ENCODE results near the gene ASAH2. TPM values are rescaled to one million over a fixed set of nuclear protein-coding genes. Genes with fewer than 3 reads are reported as not detected.

Gene ASAH2
- polyA plus RNA-seq (2011; rRNA removed) (0.32 and 2.5 TPM in 2 replicates), polyA minus RNA-seq (2011; rRNA and poly(A)+ RNA removed) (1.6 and 2.8 TPM in 2 replicates)

GRCh38 chr10:50251394-50251793 is at the start of gene ASAH2:
Gene ASAH2, minus strand, starts transcription at chr10:50251516. Its CDS starts 2,906 bp downstream, at chr10:50248610.
- no peak for DNase-seq (ENCODE audit: low read depth)
- Histone ChIP-seq H3K36me3 (ENCODE audit: control insufficient read depth, insufficient read depth, low read length) (no peaks in the 10 kb centered on the region), H3K27me3 (ENCODE audit: control insufficient read depth, insufficient read depth, low read length) (peaks cover 12% of the 10 kb centered on the region), H3K4me3 (ENCODE audit: low read depth, low read length) (no peak within 1 kb of the TSS)
- ChIA-PET CTCF (interaction anchor here (1.1 to 1.5 kb wide), 2 partner anchors 8 to 28 kb away, joined by 3 read pairs; no protein-coding TSS in a partner anchor), POLR2A (no interaction called here)
- TF ChIP-seq CTCF (IDR thresholded peaks at IDR 0.05; ENCODE audit: insufficient read depth, low read depth, low read length) = no peak

DNA sequence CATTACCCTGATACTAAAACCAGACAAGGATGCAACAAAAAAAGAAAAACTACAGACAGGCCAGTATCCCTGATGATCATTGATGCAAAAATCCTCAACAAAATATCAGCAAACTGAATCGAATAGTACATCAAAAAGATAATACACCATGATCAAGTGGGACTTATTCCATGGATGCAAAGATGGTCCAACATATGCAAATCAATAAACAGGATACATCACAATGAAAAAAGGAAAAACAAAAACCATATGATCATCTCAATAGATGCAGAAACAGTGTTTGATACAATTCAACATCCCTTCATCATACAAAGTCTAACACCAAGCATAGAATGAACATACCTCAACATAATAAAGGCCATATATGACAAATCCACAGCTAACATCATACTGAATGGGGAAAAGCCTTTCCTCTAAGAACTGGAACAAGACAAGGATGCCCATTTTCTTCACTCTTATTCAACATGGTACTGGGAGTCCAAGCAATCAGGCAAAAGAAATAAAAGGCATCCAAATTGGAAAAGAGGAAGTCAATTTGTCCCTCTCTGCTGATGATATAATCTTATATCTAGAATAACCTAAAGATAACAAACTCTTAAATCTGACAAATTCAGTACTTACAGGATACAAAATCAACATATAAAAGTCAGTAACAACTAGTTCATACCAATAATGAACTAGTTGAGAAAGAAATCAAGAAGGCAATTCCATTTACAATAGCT is 48.8 kb upstream of the ASAH2 start:
- CTCF ChIA-PET = interaction anchor here (1.3 kb wide), 1 partner anchor 24 kb away, joined by 4 read pairs; no protein-coding TSS in a partner anchor
- no peaks in the 10 kb centered on the region for H3K36me3 ChIP-seq (ENCODE audit: control insufficient read depth, insufficient read depth, low read length)
- no peak for DNase-seq (ENCODE audit: low read depth)
- POLR2A ChIA-PET = no interaction called here
- H3K4me3 ChIP-seq (ENCODE audit: low read depth, low read length) = no peak overlapping the region
- no peaks in the 10 kb centered on the region for H3K27me3 ChIP-seq (ENCODE audit: control insufficient read depth, insufficient read depth, low read length)
- no peak for TF ChIP-seq CTCF (IDR thresholded peaks at IDR 0.05; ENCODE audit: insufficient read depth, low read depth, low read length)

DNA sequence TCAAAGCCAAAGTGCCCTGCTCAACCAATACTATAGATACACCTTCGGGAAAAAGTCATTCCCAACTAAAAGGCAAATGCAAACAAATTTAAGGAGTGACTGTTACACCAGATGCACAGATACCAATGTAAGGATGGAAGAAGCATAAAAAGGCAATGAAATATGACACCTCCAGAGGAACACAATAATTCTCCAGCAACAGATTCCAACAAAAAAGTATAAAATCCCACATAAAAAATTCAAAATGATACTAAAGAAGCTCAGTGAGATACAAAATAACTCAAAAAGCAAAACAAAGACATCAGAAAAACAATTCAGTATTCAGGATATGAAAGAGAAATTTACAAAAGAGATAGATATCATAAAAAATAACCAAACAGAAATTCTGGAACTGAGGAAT is 44.1 kb upstream of the ASAH2 start:
- TF ChIP-seq CTCF (IDR thresholded peaks at IDR 0.05; ENCODE audit: insufficient read depth, low read depth, low read length) = no peak
- Histone ChIP-seq H3K4me3 (ENCODE audit: low read depth, low read length) (no peak overlapping the region), H3K36me3 (ENCODE audit: control insufficient read depth, insufficient read depth, low read length) (no peaks in the 10 kb centered on the region), H3K27me3 (ENCODE audit: control insufficient read depth, insufficient read depth, low read length) (no peaks in the 10 kb centered on the region; the same call in 1 of the 2 replicates)
- ChIA-PET POLR2A (no interaction called here), CTCF (interaction anchor here (0.9 kb wide), 1 partner anchor 13 kb away, joined by 3 read pairs; no protein-coding TSS in a partner anchor)
- DNase-seq (ENCODE audit: low read depth) = no peak

DNA sequence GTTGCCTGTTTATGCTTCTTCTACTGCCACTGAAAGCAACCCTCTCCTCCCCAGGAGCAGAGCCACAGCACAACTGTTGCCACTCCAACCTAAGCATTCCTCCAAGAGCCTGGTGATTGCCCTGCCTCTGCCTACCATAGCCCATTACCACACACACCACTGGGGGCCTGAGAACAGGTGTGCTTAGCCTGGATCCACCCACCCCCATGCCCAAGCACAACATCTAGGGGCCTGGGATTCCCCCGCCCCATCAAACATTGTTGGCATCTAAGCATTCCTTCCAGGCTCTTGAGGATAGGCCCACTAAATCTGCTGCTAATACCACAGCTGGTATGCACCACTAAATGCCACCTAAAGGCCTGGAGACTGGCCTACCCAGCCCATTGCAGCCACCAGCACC is 43.3 kb upstream of the ASAH2 start:
- no peak for TF ChIP-seq CTCF (IDR thresholded peaks at IDR 0.05; ENCODE audit: insufficient read depth, low read depth, low read length)
- no peaks in the 10 kb centered on the region for H3K36me3 ChIP-seq (ENCODE audit: control insufficient read depth, insufficient read depth, low read length)
- no peak overlapping the region for H3K4me3 ChIP-seq (ENCODE audit: low read depth, low read length)
- POLR2A ChIA-PET = no interaction called here
- DNase-seq (ENCODE audit: low read depth) = no peak
- CTCF ChIA-PET = interaction anchor here (1.3 kb wide), 1 partner anchor 32 kb away, joined by 3 read pairs; no protein-coding TSS in a partner anchor
- no peaks in the 10 kb centered on the region; the same call in 1 of the 2 replicates for H3K27me3 ChIP-seq (ENCODE audit: control insufficient read depth, insufficient read depth, low read length)

DNA sequence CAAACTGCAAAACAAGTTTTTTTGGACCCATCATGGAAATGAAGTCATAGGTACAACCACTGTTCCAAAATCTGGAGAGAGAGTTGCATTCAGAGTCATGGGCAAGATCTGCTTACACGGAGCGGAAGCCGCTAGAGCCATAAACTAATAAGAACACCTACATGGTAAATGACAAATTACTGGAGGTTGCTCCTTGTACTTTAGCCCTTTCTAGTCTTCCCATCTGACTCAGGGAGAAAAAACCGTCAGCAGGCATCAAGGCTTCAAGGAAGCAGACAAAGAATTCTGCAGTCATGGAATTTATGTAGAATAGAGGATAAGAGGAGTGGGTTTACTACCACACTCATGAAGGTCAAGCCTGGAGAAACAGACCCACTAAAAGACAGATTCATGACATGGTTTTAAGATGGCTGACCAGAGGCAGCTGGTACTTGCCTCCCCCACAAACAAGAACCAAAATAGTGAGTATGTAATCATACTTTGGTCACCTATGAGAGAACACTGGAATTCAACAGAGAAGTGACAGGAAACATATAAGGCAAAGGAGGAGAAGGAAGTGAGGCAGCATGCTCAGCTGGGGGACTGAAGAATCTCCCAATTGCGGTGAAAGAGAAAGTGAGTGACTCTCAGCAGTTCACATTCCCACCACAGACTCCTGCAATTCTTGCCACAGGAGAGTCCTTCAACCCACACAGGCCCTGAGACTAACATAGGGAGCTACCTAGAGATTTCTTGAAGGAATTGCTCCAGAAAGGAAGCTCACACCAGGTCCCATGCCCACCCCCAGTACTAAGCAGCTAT is 42.4 kb upstream of the ASAH2 start:
- Histone ChIP-seq H3K27me3 (ENCODE audit: control insufficient read depth, insufficient read depth, low read length) (no peaks in the 10 kb centered on the region; the same call in 1 of the 2 replicates), H3K36me3 (ENCODE audit: control insufficient read depth, insufficient read depth, low read length) (no peaks in the 10 kb centered on the region), H3K4me3 (ENCODE audit: low read depth, low read length) (no peak overlapping the region)
- POLR2A ChIA-PET = no interaction called here
- no peak for TF ChIP-seq CTCF (IDR thresholded peaks at IDR 0.05; ENCODE audit: insufficient read depth, low read depth, low read length)
- DNase-seq (ENCODE audit: low read depth) = no peak
- CTCF ChIA-PET = interaction anchor here (1.3 to 1.5 kb wide), 2 partner anchors 18 to 33 kb away, joined by 3 to 5 read pairs; no protein-coding TSS in a partner anchor

All from BJ (cell line).